GM12865 (cell line): ENCODE results near the gene KCNJ3.

Experiments
- DNase-seq: peaks from one replicate; pipeline ENCODE4 v3.0.0; 2010; ENCODE audit warnings: low read depth
- H3K4me3 ChIP-seq: 2 replicates; pipeline ENCODE4 v1.5.1; 2011; ENCODE audit warnings: mild to moderate bottlenecking, low read depth, low read length, control low read depth
- CTCF ChIP-seq: IDR thresholded peaks from 2 replicates; pipeline ENCODE4 v1.5.1; 2011; ENCODE audit warnings: low read length, control low read depth, low read depth, inconsistent platforms; ENCODE audit not compliant: insufficient read depth; ENCODE audit errors: missing control alignments

Gene KCNJ3

GRCh38 chr2:154681741-154682140, 16.8 kb upstream of the KCNJ3 start:
- peak; percentile 11 for DNase-seq
- TF ChIP-seq CTCF: no peak
- H3K4me3 ChIP-seq: no peak overlapping the region

GRCh38 chr2:154686162-154686561, 12.3 kb upstream of the KCNJ3 start:
- no peak for DNase-seq
- no peak for TF ChIP-seq CTCF

GRCh38 chr2:154688373-154688772, 10.1 kb upstream of the KCNJ3 start:
- no peak for DNase-seq
- TF ChIP-seq CTCF: no peak
- no peak overlapping the region for H3K4me3 ChIP-seq

More at GRCh38 chr2:154686162-154686561, 12.3 kb upstream of the KCNJ3 start:
- H3K4me3 ChIP-seq: no peak overlapping the region

- no peak overlapping the region for H3K4me3 ChIP-seq
- TF ChIP-seq CTCF: no peak
- DNase-seq: no peak
These were observed 9.3 kb upstream of the KCNJ3 start for GRCh38 chr2:154689158-154689557.

- no peak for DNase-seq
- no peak overlapping the region for H3K4me3 ChIP-seq
- TF ChIP-seq CTCF: no peak
These were observed 5.6 kb upstream of the KCNJ3 start for GRCh38 chr2:154692927-154693326.

GRCh38 chr2:154693741-154694340, 4.7 kb upstream of the KCNJ3 start:
- H3K4me3 ChIP-seq: no peak overlapping the region
- no peak for DNase-seq
- no peak for TF ChIP-seq CTCF

GRCh38 chr2:154694881-154695280, 3.6 kb upstream of the KCNJ3 start:
- no peak overlapping the region for H3K4me3 ChIP-seq
- DNase-seq: no peak
- no peak for TF ChIP-seq CTCF
